Stomach (tissue), 4 donors: ENCODE measurements around the gene UNC45A.

Source experiments
- EP300 ChIP-seq: sonication (generic); formaldehyde crosslinking; IDR thresholded peaks from one replicate; pipeline ENCODE4 v1.6.1; 2017; ENCODE audit warnings: antibody characterized with exemption
- POLR2A ChIP-seq, 4 donors: fragments of 450-650 bp; IDR thresholded peaks; one replicate each; pipeline ENCODE4 v1.6.1; 2016; ENCODE audit warnings: antibody characterized with exemption in 4 of 4, control low read depth in 2 of 4, mild to moderate bottlenecking in 1 of 4, moderate library complexity in 1 of 4
- POLR2AphosphoS5 ChIP-seq, 3 donors: sonication (generic); formaldehyde crosslinking; IDR thresholded peaks; one replicate each; pipeline ENCODE4 v1.6.1; 2016; ENCODE audit warnings: antibody characterized with exemption in 3 of 3
- TF ChIP-seq, protein P1 (sequence below), 7 experiments: fragments of 450-650 bp in 4 of 7; fragments of 200-600 bp in 3 of 7; sonication (generic) in 3 of 7; IDR thresholded peaks; one replicate each; pipeline ENCODE4 v1.5.1; 2016 to 2019; ENCODE audit warnings: antibody characterized with exemption in 7 of 7, control low read depth in 2 of 7, mild to moderate bottlenecking in 1 of 7

- TF ChIP-seq, protein P1, sequence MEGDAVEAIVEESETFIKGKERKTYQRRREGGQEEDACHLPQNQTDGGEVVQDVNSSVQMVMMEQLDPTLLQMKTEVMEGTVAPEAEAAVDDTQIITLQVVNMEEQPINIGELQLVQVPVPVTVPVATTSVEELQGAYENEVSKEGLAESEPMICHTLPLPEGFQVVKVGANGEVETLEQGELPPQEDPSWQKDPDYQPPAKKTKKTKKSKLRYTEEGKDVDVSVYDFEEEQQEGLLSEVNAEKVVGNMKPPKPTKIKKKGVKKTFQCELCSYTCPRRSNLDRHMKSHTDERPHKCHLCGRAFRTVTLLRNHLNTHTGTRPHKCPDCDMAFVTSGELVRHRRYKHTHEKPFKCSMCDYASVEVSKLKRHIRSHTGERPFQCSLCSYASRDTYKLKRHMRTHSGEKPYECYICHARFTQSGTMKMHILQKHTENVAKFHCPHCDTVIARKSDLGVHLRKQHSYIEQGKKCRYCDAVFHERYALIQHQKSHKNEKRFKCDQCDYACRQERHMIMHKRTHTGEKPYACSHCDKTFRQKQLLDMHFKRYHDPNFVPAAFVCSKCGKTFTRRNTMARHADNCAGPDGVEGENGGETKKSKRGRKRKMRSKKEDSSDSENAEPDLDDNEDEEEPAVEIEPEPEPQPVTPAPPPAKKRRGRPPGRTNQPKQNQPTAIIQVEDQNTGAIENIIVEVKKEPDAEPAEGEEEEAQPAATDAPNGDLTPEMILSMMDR (IDR thresholded peaks at IDR 0.05), result no peak
- TF ChIP-seq EP300 (no peak), POLR2AphosphoS5 (IDR thresholded peaks at IDR 0.05) (no peak), POLR2A (IDR thresholded peaks at IDR 0.05) (no peak)
These were observed 44.5 kb downstream of the UNC45A start for GRCh38 chr15:90979582-90979981.
